ENCODE data around the gene STK32B. TPM values are rescaled to one million over a fixed set of nuclear protein-coding genes. Genes with fewer than 3 reads are reported as not detected.

STK32B gene
- total RNA-seq, 1 experiment from 2014 or later: 11.6 TPM

GRCh38 chr4:5043579-5043978 lies 7.7 kb upstream of the STK32B start:
- TF ChIP-seq SIN3A (IDR thresholded peaks at IDR 0.05; ENCODE audit: borderline replicate concordance, insufficient read depth, low read depth, low read length): no peak
- TF ChIP-seq TCF7L2 (IDR thresholded peaks at IDR 0.05; ENCODE audit: low read depth, low read length): no peak
- TF ChIP-seq POLR2AphosphoS5 (IDR thresholded peaks at IDR 0.05; ENCODE audit: low read depth, low read length): no peak
- ChIA-PET POLR2A (interaction anchor here (0.7 kb wide), 1 partner anchor 273 kb away, joined by 3 read pairs; no protein-coding TSS in a partner anchor), CTCF (no interaction called here)
- BruUV-seq (replicated peaks): no TSS peak
- no peak overlapping the region for H3K4me3 ChIP-seq (ENCODE audit: low read depth in 2 of 2, low read length in 2 of 2)
- H3K9me3 ChIP-seq (ENCODE audit: control insufficient read depth, insufficient read depth, low read depth, low read length): no peaks in the 10 kb centered on the region
- H3K27me3 ChIP-seq (ENCODE audit: control insufficient read depth, insufficient read depth, low read length): no peaks in the 10 kb centered on the region
- no peak overlapping the region for H3K27ac ChIP-seq (ENCODE audit: low read length)
- in situ Hi-C loops (cut with HindIII; ENCODE audit: low pct_unique_long_range_greater_than_20kb, low sequenced_read_pairs) (no loop called here), intact Hi-C loops (cut with micrococcal nuclease; ENCODE audit: unreplicated experiment) (no loop called here)
- no peaks in the 10 kb centered on the region for H3K36me3 ChIP-seq (ENCODE audit: control insufficient read depth, insufficient read depth, low read length)
- ATAC-seq (no peak), DNase-seq (ENCODE audit: low read depth, low spot score) (no peak)
- no peaks in the 10 kb centered on the region; the same call in 1 of the 2 replicates for H3K4me1 ChIP-seq (ENCODE audit: control insufficient read depth, insufficient read depth, low read length)

- H3K27me3 ChIP-seq (ENCODE audit: control insufficient read depth, insufficient read depth, low read length): no peaks in the 10 kb centered on the region
- TF ChIP-seq CTCF (IDR thresholded peaks at IDR 0.05) (no peak), POLR2AphosphoS5 (IDR thresholded peaks at IDR 0.05; ENCODE audit: low read depth, low read length) (no peak), TCF7L2 (IDR thresholded peaks at IDR 0.05; ENCODE audit: low read depth, low read length) (no peak), SIN3A (IDR thresholded peaks at IDR 0.05; ENCODE audit: borderline replicate concordance, insufficient read depth, low read depth, low read length) (no peak)
- TF ChIP-seq, protein P1, sequence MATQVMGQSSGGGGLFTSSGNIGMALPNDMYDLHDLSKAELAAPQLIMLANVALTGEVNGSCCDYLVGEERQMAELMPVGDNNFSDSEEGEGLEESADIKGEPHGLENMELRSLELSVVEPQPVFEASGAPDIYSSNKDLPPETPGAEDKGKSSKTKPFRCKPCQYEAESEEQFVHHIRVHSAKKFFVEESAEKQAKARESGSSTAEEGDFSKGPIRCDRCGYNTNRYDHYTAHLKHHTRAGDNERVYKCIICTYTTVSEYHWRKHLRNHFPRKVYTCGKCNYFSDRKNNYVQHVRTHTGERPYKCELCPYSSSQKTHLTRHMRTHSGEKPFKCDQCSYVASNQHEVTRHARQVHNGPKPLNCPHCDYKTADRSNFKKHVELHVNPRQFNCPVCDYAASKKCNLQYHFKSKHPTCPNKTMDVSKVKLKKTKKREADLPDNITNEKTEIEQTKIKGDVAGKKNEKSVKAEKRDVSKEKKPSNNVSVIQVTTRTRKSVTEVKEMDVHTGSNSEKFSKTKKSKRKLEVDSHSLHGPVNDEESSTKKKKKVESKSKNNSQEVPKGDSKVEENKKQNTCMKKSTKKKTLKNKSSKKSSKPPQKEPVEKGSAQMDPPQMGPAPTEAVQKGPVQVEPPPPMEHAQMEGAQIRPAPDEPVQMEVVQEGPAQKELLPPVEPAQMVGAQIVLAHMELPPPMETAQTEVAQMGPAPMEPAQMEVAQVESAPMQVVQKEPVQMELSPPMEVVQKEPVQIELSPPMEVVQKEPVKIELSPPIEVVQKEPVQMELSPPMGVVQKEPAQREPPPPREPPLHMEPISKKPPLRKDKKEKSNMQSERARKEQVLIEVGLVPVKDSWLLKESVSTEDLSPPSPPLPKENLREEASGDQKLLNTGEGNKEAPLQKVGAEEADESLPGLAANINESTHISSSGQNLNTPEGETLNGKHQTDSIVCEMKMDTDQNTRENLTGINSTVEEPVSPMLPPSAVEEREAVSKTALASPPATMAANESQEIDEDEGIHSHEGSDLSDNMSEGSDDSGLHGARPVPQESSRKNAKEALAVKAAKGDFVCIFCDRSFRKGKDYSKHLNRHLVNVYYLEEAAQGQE (IDR thresholded peaks at IDR 0.05; ENCODE audit: insufficient read depth in 1 of 2, low read depth in 2 of 2, low read length in 1 of 2): no peak
- H3K9me3 ChIP-seq (ENCODE audit: control insufficient read depth, insufficient read depth, low read depth, low read length): no peaks in the 10 kb centered on the region
- no TSS peak for BruUV-seq (replicated peaks)
- no peak overlapping the region for H3K4me3 ChIP-seq (ENCODE audit: low read depth in 2 of 2, low read length in 2 of 2)
- CTCF ChIA-PET: no interaction called here
- H3K27ac ChIP-seq (ENCODE audit: low read length): no peak overlapping the region
- POLR2A ChIA-PET: no interaction called here
- no peak for DNase-seq (ENCODE audit: low read depth, low spot score)
- H3K36me3 ChIP-seq (ENCODE audit: control insufficient read depth, insufficient read depth, low read length): no peaks in the 10 kb centered on the region
- no peaks in the 10 kb centered on the region for H3K4me1 ChIP-seq (ENCODE audit: control insufficient read depth, insufficient read depth, low read length)
- intact Hi-C loops (cut with micrococcal nuclease; ENCODE audit: unreplicated experiment) (no loop called here), in situ Hi-C loops (cut with HindIII; ENCODE audit: low pct_unique_long_range_greater_than_20kb, low sequenced_read_pairs) (no loop called here)
- no peak for ATAC-seq
These were observed 6.9 kb upstream of the STK32B start for GRCh38 chr4:5044341-5044740.

GRCh38 chr4:5045097-5045496 lies 6.2 kb upstream of the STK32B start:
- intact Hi-C loops (cut with micrococcal nuclease; ENCODE audit: unreplicated experiment): no loop called here
- no peak overlapping the region; the same call in 1 of the 2 replicates for H3K27ac ChIP-seq (ENCODE audit: low read length)
- TF ChIP-seq, protein P1 (IDR thresholded peaks at IDR 0.05; ENCODE audit: insufficient read depth in 1 of 2, low read depth in 2 of 2, low read length in 1 of 2): no peak
- TF ChIP-seq POLR2AphosphoS5 (IDR thresholded peaks at IDR 0.05; ENCODE audit: low read depth, low read length): no peak
- no peak for TF ChIP-seq SIN3A (IDR thresholded peaks at IDR 0.05; ENCODE audit: borderline replicate concordance, insufficient read depth, low read depth, low read length)
- TF ChIP-seq CTCF (IDR thresholded peaks at IDR 0.05): no peak
- no peak for TF ChIP-seq TCF7L2 (IDR thresholded peaks at IDR 0.05; ENCODE audit: low read depth, low read length)
- H3K9me3 ChIP-seq (ENCODE audit: control insufficient read depth, insufficient read depth, low read depth, low read length): no peaks in the 10 kb centered on the region
- ChIA-PET CTCF (no interaction called here), POLR2A (no interaction called here)
- H3K4me1 ChIP-seq (ENCODE audit: control insufficient read depth, insufficient read depth, low read length): no peaks in the 10 kb centered on the region
- DNase-seq (ENCODE audit: low read depth, low spot score) (no peak), ATAC-seq (no peak)
- BruUV-seq (replicated peaks): no TSS peak
- no peaks in the 10 kb centered on the region for H3K27me3 ChIP-seq (ENCODE audit: control insufficient read depth, insufficient read depth, low read length)
- no peak overlapping the region for H3K4me3 ChIP-seq (ENCODE audit: low read depth in 2 of 2, low read length in 2 of 2)
- in situ Hi-C loops (cut with HindIII; ENCODE audit: low pct_unique_long_range_greater_than_20kb, low sequenced_read_pairs): no loop called here
- no peaks in the 10 kb centered on the region for H3K36me3 ChIP-seq (ENCODE audit: control insufficient read depth, insufficient read depth, low read length)

All from Panc1 (cell line).